ENCODE measurements around the gene KCNJ2. TPM values are rescaled to one million over a fixed set of nuclear protein-coding genes. Genes with fewer than 3 reads are reported as not detected.
A peak's percentile ranks its signal among the peaks of the same experiment; 100 is the strongest.

Gene KCNJ2
- total and polyA plus RNA-seq, 2 experiments from 2014 or later = 0.75 to 1.1 TPM

- Histone ChIP-seq H3F3A (ENCODE audit: insufficient read depth) (peaks cover 10% of the 10 kb centered on the region; the same call in 1 of the 2 replicates), H4K20me1 (ENCODE audit: insufficient read depth) (no peaks in the 10 kb centered on the region), H3K9me3 (ENCODE audit: low read depth) (no peaks in the 10 kb centered on the region), H3K4me3 (peak overlapping the region; percentile 76), H3K79me2 (ENCODE audit: insufficient read depth) (no peaks in the 10 kb centered on the region), H3K4me1 (ENCODE audit: insufficient read depth) (peaks cover 12% of the 10 kb centered on the region), H3K27me3 (replicated peaks; ENCODE audit: insufficient read depth) (no peaks in the 10 kb centered on the region; the same call in 1 of the 2 replicates), H3K4me2 (ENCODE audit: unreplicated experiment) (peak overlapping the region; percentile 93), H3K9me2 (ENCODE audit: insufficient read depth) (no peaks in the 10 kb centered on the region), H3K36me3 (ENCODE audit: low read depth) (no peaks in the 10 kb centered on the region), H3K9ac (peak overlapping the region; percentile 25; the same call in 1 of the 2 replicates), H3K27ac (no peak overlapping the region), H2AFZ (peak overlapping the region; percentile 78)
- no peak for TF ChIP-seq EZH2phosphoT487 (IDR thresholded peaks at IDR 0.05; ENCODE audit: insufficient read depth, low read depth)
- no peak for TF ChIP-seq EZH2 (IDR thresholded peaks at IDR 0.05; ENCODE audit: insufficient read depth, poor library complexity, severe bottlenecking)
- WGBS, 2 experiments (ENCODE audit: low coverage in 1 of 2, low lambda C conversion rate in 2 of 2, missing lambda C conversion rate in 2 of 2) = 5% methylated on average over 45 of the region's 45 CpGs
- peak; percentile 71 for DNase-seq
- in situ Hi-C loops (cut with MboI) = no loop called here
Measured at GRCh38 chr17:70168044-70168976, 1.0 kb upstream of the KCNJ2 start.

GRCh38 chr17:70169709-70170597 lies 621 bp downstream of the KCNJ2 start:
- no peak overlapping the region for H3K27ac ChIP-seq
- H3K9me3 ChIP-seq (ENCODE audit: low read depth) = no peaks in the 10 kb centered on the region
- peaks cover 13% of the 10 kb centered on the region for H3K4me1 ChIP-seq (ENCODE audit: insufficient read depth)
- H3K36me3 ChIP-seq (ENCODE audit: low read depth) = no peaks in the 10 kb centered on the region
- H3K27me3 ChIP-seq (replicated peaks; ENCODE audit: insufficient read depth) = no peaks in the 10 kb centered on the region; the same call in 1 of the 2 replicates
- peaks cover 10% of the 10 kb centered on the region; the same call in 1 of the 2 replicates for H3F3A ChIP-seq (ENCODE audit: insufficient read depth)
- in situ Hi-C loops (cut with MboI) = no loop called here
- no peaks in the 10 kb centered on the region for H4K20me1 ChIP-seq (ENCODE audit: insufficient read depth)
- WGBS, 2 experiments (ENCODE audit: low coverage in 1 of 2, low lambda C conversion rate in 2 of 2, missing lambda C conversion rate in 2 of 2) = 7 to 8% methylated on average over 24 of the region's 24 CpGs
- peak overlapping the region; percentile 76 for H3K4me3 ChIP-seq
- peak overlapping the region; percentile 93 for H3K4me2 ChIP-seq (ENCODE audit: unreplicated experiment)
- no peak for TF ChIP-seq EZH2phosphoT487 (IDR thresholded peaks at IDR 0.05; ENCODE audit: insufficient read depth, low read depth)
- no peak for TF ChIP-seq EZH2 (IDR thresholded peaks at IDR 0.05; ENCODE audit: insufficient read depth, poor library complexity, severe bottlenecking)
- peak overlapping the region; percentile 45 for H3K9ac ChIP-seq
- H3K79me2 ChIP-seq (ENCODE audit: insufficient read depth) = no peaks in the 10 kb centered on the region
- DNase-seq = peak; percentile 63
- H2AFZ ChIP-seq = peak overlapping the region; percentile 78
- H3K9me2 ChIP-seq (ENCODE audit: insufficient read depth) = no peaks in the 10 kb centered on the region

GRCh38 chr17:70171159-70171558 lies 1.8 kb downstream of the KCNJ2 start:
- no peak overlapping the region for H3K4me3 ChIP-seq
- in situ Hi-C loops (cut with MboI) = no loop called here
- no peak overlapping the region for H3K4me2 ChIP-seq (ENCODE audit: unreplicated experiment)
- no peaks in the 10 kb centered on the region; the same call in 1 of the 2 replicates for H3K27me3 ChIP-seq (replicated peaks; ENCODE audit: insufficient read depth)
- no peaks in the 10 kb centered on the region for H3K9me3 ChIP-seq (ENCODE audit: low read depth)
- no peaks in the 10 kb centered on the region for H3K9me2 ChIP-seq (ENCODE audit: insufficient read depth)
- no peak for TF ChIP-seq EZH2phosphoT487 (IDR thresholded peaks at IDR 0.05; ENCODE audit: insufficient read depth, low read depth)
- no peak for TF ChIP-seq EZH2 (IDR thresholded peaks at IDR 0.05; ENCODE audit: insufficient read depth, poor library complexity, severe bottlenecking)
- 61 to 63% methylated on average over 5 of the region's 5 CpGs for WGBS, 2 experiments (ENCODE audit: low coverage in 1 of 2, low lambda C conversion rate in 2 of 2, missing lambda C conversion rate in 2 of 2)
- H2AFZ ChIP-seq = no peak overlapping the region
- no peak overlapping the region for H3K27ac ChIP-seq
- H4K20me1 ChIP-seq (ENCODE audit: insufficient read depth) = no peaks in the 10 kb centered on the region
- no peaks in the 10 kb centered on the region for H3K36me3 ChIP-seq (ENCODE audit: low read depth)
- no peak for DNase-seq
- H3F3A ChIP-seq (ENCODE audit: insufficient read depth) = peaks cover 10% of the 10 kb centered on the region; the same call in 1 of the 2 replicates
- no peak overlapping the region for H3K9ac ChIP-seq
- peaks cover 13% of the 10 kb centered on the region for H3K4me1 ChIP-seq (ENCODE audit: insufficient read depth)
- H3K79me2 ChIP-seq (ENCODE audit: insufficient read depth) = no peaks in the 10 kb centered on the region

GRCh38 chr17:70172449-70172848 lies 3.1 kb downstream of the KCNJ2 start:
- Histone ChIP-seq H3K4me2 (ENCODE audit: unreplicated experiment) (no peak overlapping the region), H3K4me3 (no peak overlapping the region), H3K27ac (no peak overlapping the region), H3K9ac (no peak overlapping the region), H3K9me3 (ENCODE audit: low read depth) (no peaks in the 10 kb centered on the region), H3K4me1 (ENCODE audit: insufficient read depth) (peaks cover 13% of the 10 kb centered on the region), H3K36me3 (ENCODE audit: low read depth) (no peaks in the 10 kb centered on the region), H3K9me2 (ENCODE audit: insufficient read depth) (no peaks in the 10 kb centered on the region), H3F3A (ENCODE audit: insufficient read depth) (peaks cover 10% of the 10 kb centered on the region; the same call in 1 of the 2 replicates), H3K27me3 (replicated peaks; ENCODE audit: insufficient read depth) (no peaks in the 10 kb centered on the region; the same call in 1 of the 2 replicates), H4K20me1 (ENCODE audit: insufficient read depth) (no peaks in the 10 kb centered on the region), H2AFZ (no peak overlapping the region), H3K79me2 (ENCODE audit: insufficient read depth) (no peaks in the 10 kb centered on the region)
- in situ Hi-C loops (cut with MboI) = no loop called here
- DNase-seq = peak; percentile 19
- 95 to 96% methylated on average over 2 of the region's 2 CpGs for WGBS, 2 experiments (ENCODE audit: low coverage in 1 of 2, low lambda C conversion rate in 2 of 2, missing lambda C conversion rate in 2 of 2)
- TF ChIP-seq EZH2 (IDR thresholded peaks at IDR 0.05; ENCODE audit: insufficient read depth, poor library complexity, severe bottlenecking) (no peak), EZH2phosphoT487 (IDR thresholded peaks at IDR 0.05; ENCODE audit: insufficient read depth, low read depth) (no peak)

Data from GM23248 (cell line).